Adrenal gland (tissue), 12 donors: ENCODE data around the gene INAFM2. TPM values are rescaled to one million over a fixed set of nuclear protein-coding genes. Genes with fewer than 3 reads are reported as not detected.

Source experiments
- DNase-seq, 7 donors: peaks; one replicate each; pipeline ENCODE4 v3.0.0-alpha.2; 2019 to 2020
- H3K27ac ChIP-seq, 5 donors: fragments of 200-600 bp; sonication (generic) in 4 of 5; 1 replicate in 3 of 5; 2 replicates in 2 of 5; pipeline versions ENCODE4 v1.5.1 to v1.8.0; 2016 to 2020; ENCODE audit warnings: mild to moderate bottlenecking in 1 of 5
- H3K27me3 ChIP-seq: fragments of 200-600 bp; 2 replicates; pipeline ENCODE4 v1.8.0; 2021
- H3K36me3 ChIP-seq, 2 donors: fragments of 200-600 bp; replicated peaks in 1 of 2; 1 replicate in 1 of 2; 2 replicates in 1 of 2; pipeline versions ENCODE4 v1.5.1 to v1.8.0; 2018 to 2022
- H3K4me1 ChIP-seq, 2 donors: fragments of 200-600 bp; replicated peaks in 1 of 2; 1 replicate in 1 of 2; 2 replicates in 1 of 2; pipeline versions ENCODE4 v1.5.1 to v1.8.0; 2018 to 2021
- H3K4me3 ChIP-seq, 4 donors: fragments of 200-600 bp; sonication (generic) in 3 of 4; one replicate each; pipeline ENCODE4 v1.5.1; 2016 to 2018
- H3K9me3 ChIP-seq, 3 donors: fragments of 200-600 bp; sonication (generic) in 1 of 3; replicated peaks in 1 of 3; 1 replicate in 2 of 3; 2 replicates in 1 of 3; pipeline versions ENCODE4 v1.5.1 to v1.8.0; 2016 to 2021
- CTCF ChIP-seq, 6 experiments: fragments of 450-650 bp in 4 of 6; fragments of 200-600 bp in 2 of 6; sonication (generic) in 1 of 6; IDR thresholded peaks; 1 replicate in 5 of 6; 2 replicates in 1 of 6; pipeline versions ENCODE4 v1.5.1 to v1.8.0; 2016 to 2021; ENCODE audit warnings: antibody characterized with exemption in 6 of 6, mild to moderate bottlenecking in 2 of 6, moderate library complexity in 1 of 6
- POLR2A ChIP-seq, 2 donors: fragments of 450-650 bp; IDR thresholded peaks; one replicate each; pipeline ENCODE4 v1.6.1; 2017; ENCODE audit warnings: antibody characterized with exemption in 2 of 2, mild to moderate bottlenecking in 2 of 2, moderate library complexity in 1 of 2
- WGBS, 4 donors: extraction: QIAGEN DNeasy Blood & Tissue Kit in 2 of 4; methylation state at CpG; one replicate each; pipeline versions ENCODE4 v1.1.5 to v1.1.7; 2013 to 2017; 5-methylcytosine and 5-hydroxymethylcytosine counted together
- intact Hi-C, 2 donors: fragments of 100-400 bp; cut with DNase I; formaldehyde crosslinking; loops; one replicate each; pipeline versions ENCODE4 v1.14.1 to v1.15.0; 2022 to 2023
- polyA plus RNA-seq, 3 donors: library from polyadenylated mRNA; stranded (reverse); fragments of 200-250 nt in 2 of 3; fragments of 350-450 nt in 1 of 3; fragmentation: Illumina TruSeq in 1 of 3; extraction: RNeasy Lipid Tissue Mini Kit (QIAGEN cat#74804) in 1 of 3; gene quantifications; one replicate each; pipeline ENCODE4 v1.2.3, GENCODE V29; 2013 to 2014
- total RNA-seq, 9 donors: library from RNA; depleted of rRNA in 4 of 9; stranded (reverse); fragments of >200 nt in 4 of 9; fragments of 120-200 nt in 1 of 9; fragmentation: NEBNext Ultra II Directional in 1 of 9; extraction: Animal tissue kit (Norgen Biotek cat#: 25700) in 1 of 9; gene quantifications; one replicate each; pipeline versions ENCODE4 v1.1.0 to v1.2.4, GENCODE V29; 2013 to 2023
- donor health status: healthy with polysubstance abuse.
- donor health status: Bipolar disorder and iron deficiency.
- donor health status: DM: yes; HTN: yes; CAD: no.
- donor health status: DM: no; HTN: no; CAD: no.
- donor health status: DM: no; HTN: no; CAD: no.
- donor health status: DM: yes; HTN: yes; CAD: no.

INAFM2 gene
- total and polyA plus RNA-seq, 12 donors, result 10.6 to 25.5 (median 20.1) TPM

- intact Hi-C loops, result loop anchor here in 1 of 2 donors (10.0 kb wide), 1 partner anchor 47 kb away; no protein-coding TSS in a partner anchor
- Histone ChIP-seq H3K27ac (peak overlapping the region in 1 of 5 donors; percentile 17), H3K36me3 (no peaks in the 10 kb centered on the region), H3K4me1 (peaks cover 0 to 14% of the 10 kb centered on the region in 2 donors), H3K4me3 (peak overlapping the region in 1 of 4 donors; percentile 32), H3K9me3 (no peaks in the 10 kb centered on the region), H3K27me3 (no peaks in the 10 kb centered on the region)
- TF ChIP-seq CTCF (IDR thresholded peaks at IDR 0.05) (peak; percentile 60 to 94 (median 81)), POLR2A (IDR thresholded peaks at IDR 0.05) (no peak)
- WGBS, 4 donors, result 14 to 23% (median 15%) methylated on average over 10 to 91 of the region's 91 CpGs
- DNase-seq, result peak; percentile 80 to 94 (median 88)
These were observed 44.5 kb downstream of the INAFM2 start for GRCh38 chr15:40367686-40368611.

- intact Hi-C loops, result loop anchor here in 1 of 2 donors (10.0 kb wide), 1 partner anchor 46 kb away; no protein-coding TSS in a partner anchor
These were observed 45.4 kb downstream of the INAFM2 start for GRCh38 chr15:40368719-40369473.

GRCh38 chr15:40369474-40369869 lies 46.0 kb downstream of the INAFM2 start:
- H3K27me3 ChIP-seq, result no peaks in the 10 kb centered on the region
- peaks cover 0 to 14% of the 10 kb centered on the region in 2 donors for H3K4me1 ChIP-seq
- TF ChIP-seq CTCF (IDR thresholded peaks at IDR 0.05) (no peak), POLR2A (IDR thresholded peaks at IDR 0.05) (no peak)
- H3K9me3 ChIP-seq, result no peaks in the 10 kb centered on the region
- H3K4me3 ChIP-seq, result no peak overlapping the region
- DNase-seq, result no peak
- 90 to 100% (median 92%) methylated on average over 3 to 10 of the region's 10 CpGs; no CpG with 5 or more reads in 1 of the 4 donors for WGBS, 4 donors
- H3K27ac ChIP-seq, result no peak overlapping the region
- no peaks in the 10 kb centered on the region for H3K36me3 ChIP-seq
- intact Hi-C loops, result loop anchor here in 1 of 2 donors (10.0 kb wide), 1 partner anchor 45 kb away; no protein-coding TSS in a partner anchor

More at GRCh38 chr15:40368719-40369473, 45.4 kb downstream of the INAFM2 start:
- Histone ChIP-seq H3K27ac (no peak overlapping the region), H3K9me3 (no peaks in the 10 kb centered on the region), H3K27me3 (no peaks in the 10 kb centered on the region), H3K4me3 (no peak overlapping the region), H3K4me1 (peaks cover 0 to 14% of the 10 kb centered on the region in 2 donors), H3K36me3 (no peaks in the 10 kb centered on the region)
- no peak for DNase-seq
- 94 to 96% (median 95%) methylated on average over 12 to 24 of the region's 24 CpGs for WGBS, 4 donors
- TF ChIP-seq POLR2A (IDR thresholded peaks at IDR 0.05) (no peak), CTCF (IDR thresholded peaks at IDR 0.05) (no peak)

GRCh38 chr15:40369971-40370370 lies 46.5 kb downstream of the INAFM2 start:
- WGBS, 4 donors, result 70 to 100% (median 77%) methylated on average over 2 to 13 of the region's 13 CpGs
- no peaks in the 10 kb centered on the region for H3K9me3 ChIP-seq
- H3K27me3 ChIP-seq, result no peaks in the 10 kb centered on the region
- peaks cover 0 to 14% of the 10 kb centered on the region in 2 donors for H3K4me1 ChIP-seq
- no peaks in the 10 kb centered on the region for H3K36me3 ChIP-seq
- no peak overlapping the region for H3K4me3 ChIP-seq
- no peak overlapping the region for H3K27ac ChIP-seq
- TF ChIP-seq POLR2A (IDR thresholded peaks at IDR 0.05) (no peak), CTCF (IDR thresholded peaks at IDR 0.05) (no peak)
- intact Hi-C loops, result loop anchor here (2.0 to 10.0 kb wide), 2 partner anchors 45 to 47 kb away; no protein-coding TSS in a partner anchor
- DNase-seq, result peak in 1 of 7 donors; percentile 43
